GM12878 (cell line): ENCODE measurements around the gene PLEKHM2. TPM values are rescaled to one million over a fixed set of nuclear protein-coding genes. Genes with fewer than 3 reads are reported as not detected.

Experiments used
- ATAC-seq: fragments of 200-7000 bp; cut with Tn5 transposase; 3 replicates; pipeline ENCODE4 v1.9.1; 2020; ENCODE audit warnings: mild to moderate bottlenecking, moderate library complexity
- BruUV-seq: library from RNA; stranded (reverse); fragments of 400-500 nt; replicated peaks from 2 replicates; lab custom pipeline; 2021; lab: Mats Ljungman, UMichigan
- CTCF ChIA-PET: fragments of 300-600 bp; sonication (Branson Sonifier 250); formaldehyde crosslinking; extraction: SDS; loops from one replicate; lab custom pipeline; 2021; ENCODE audit warnings: inconsistent platforms; lab: Yijun Ruan, JAX
- POLR2A ChIA-PET: fragments of 350-600 bp; formaldehyde crosslinking; extraction: SDS; loops from one replicate; lab custom pipeline; 2021; ENCODE audit warnings: inconsistent platforms; lab: Charles Lee
- RAD21 ChIA-PET: fragments of 300-600 bp; sonication (Branson Sonifier 250); formaldehyde crosslinking; loops from one replicate; lab custom pipeline; 2023; ENCODE audit warnings: antibody characterized with exemption; ENCODE audit not compliant: unreplicated experiment; lab: Charles Lee
- SMC1A ChIA-PET: fragments of 300-600 bp; sonication (Branson Sonifier 250); formaldehyde crosslinking; loops from one replicate; lab custom pipeline; 2023; ENCODE audit not compliant: unreplicated experiment, uncharacterized antibody; lab: Charles Lee
- DNase-seq: peaks from one replicate; pipeline ENCODE4 v3.0.0-alpha.2; 2011; ENCODE audit warnings: low read depth, low spot score
- FAIRE-seq: peaks from 3 replicates; lab custom pipeline; 2011; peaks lifted over from hg19 to GRCh38; lab: Jason Lieb, UNC
- H2AFZ ChIP-seq: 2 replicates; pipeline ENCODE4 v1.6.0; 2011; ENCODE audit warnings: low read depth, low read length, control low read depth; ENCODE audit not compliant: control insufficient read depth
- H3K27ac ChIP-seq: 2 replicates; pipeline ENCODE4 v1.5.1; 2011; ENCODE audit warnings: control low read depth; ENCODE audit not compliant: control insufficient read depth, insufficient read depth
- H3K27me3 ChIP-seq, 2 experiments: replicated peaks in 1 of 2; 2 replicates each; pipeline versions ENCODE4 v1.6.0 to v1.6.1; 2011; ENCODE audit warnings: low read length in 1 of 2; ENCODE audit not compliant: control insufficient read depth in 2 of 2, insufficient read depth in 2 of 2
- H3K36me3 ChIP-seq, 2 experiments: 2 replicates each; pipeline ENCODE4 v1.5.1; 2011; ENCODE audit warnings: low read length in 1 of 2; ENCODE audit not compliant: control insufficient read depth in 2 of 2, insufficient read depth in 2 of 2
- H3K4me1 ChIP-seq: 2 replicates; pipeline ENCODE4 v1.6.1; 2011; ENCODE audit warnings: mild to moderate bottlenecking, low read length, moderate library complexity, mixed read lengths; ENCODE audit not compliant: control insufficient read depth, insufficient read depth
- H3K4me2 ChIP-seq: 2 replicates; pipeline ENCODE4 v1.6.0; 2011; ENCODE audit warnings: control low read depth; ENCODE audit not compliant: control insufficient read depth, insufficient read depth
- H3K4me3 ChIP-seq: fragments of 200-600 bp; sonication (generic); 2 replicates; pipeline ENCODE4 v1.5.1; 2016
- H3K79me2 ChIP-seq: 2 replicates; pipeline ENCODE4 v1.6.0; 2011; ENCODE audit warnings: low read length; ENCODE audit not compliant: control insufficient read depth, insufficient read depth
- H3K9ac ChIP-seq: 2 replicates; pipeline ENCODE4 v1.8.0; 2011; ENCODE audit warnings: low read length, control low read depth, mixed read lengths; ENCODE audit not compliant: control insufficient read depth, insufficient read depth
- H3K9me3 ChIP-seq: replicated peaks from 3 replicates; pipeline ENCODE4 v1.5.1; 2011; ENCODE audit warnings: mild to moderate bottlenecking, low read length; ENCODE audit not compliant: control insufficient read depth, insufficient read depth
- H4K20me1 ChIP-seq: 2 replicates; pipeline ENCODE4 v1.6.0; 2011; ENCODE audit not compliant: control insufficient read depth, insufficient read depth
- BHLHE40 ChIP-seq, 2 experiments: fragments of 450-650 bp in 1 of 2; IDR thresholded peaks; 2 replicates each; pipeline ENCODE4 v1.6.1; 2011 to 2017; ENCODE audit warnings: low read depth in 2 of 2, borderline replicate concordance in 1 of 2, improper control_type of control experiment in 1 of 2, low read length in 1 of 2, mild to moderate bottlenecking in 1 of 2
- EZH2 ChIP-seq: IDR thresholded peaks from 2 replicates; pipeline ENCODE4 v1.6.1; 2012; ENCODE audit warnings: low read depth, mild to moderate bottlenecking, control low read depth, inconsistent platforms, low read length, borderline replicate concordance; ENCODE audit not compliant: control insufficient read depth
- MEF2B ChIP-seq: fragments of 450-650 bp; IDR thresholded peaks from 2 replicates; pipeline ENCODE4 v1.6.1; 2018; ENCODE audit warnings: mild to moderate bottlenecking, moderate library complexity; ENCODE audit not compliant: partially characterized antibody, poor library complexity, severe bottlenecking
- RAD51 ChIP-seq: fragments of 450-650 bp; IDR thresholded peaks from 2 replicates; pipeline ENCODE4 v1.6.1; 2016; ENCODE audit warnings: moderate library complexity, mild to moderate bottlenecking, inconsistent platforms
- RUNX3 ChIP-seq: IDR thresholded peaks from 2 replicates; pipeline ENCODE4 v1.6.1; 2012; ENCODE audit warnings: low read length, inconsistent platforms
- SIX5 ChIP-seq: IDR thresholded peaks from 2 replicates; pipeline ENCODE4 v1.6.1; 2011; ENCODE audit warnings: mild to moderate bottlenecking, low read depth, low read length, moderate library complexity; ENCODE audit not compliant: severe bottlenecking
- ZNF217 ChIP-seq: fragments of 450-650 bp; IDR thresholded peaks from 2 replicates; pipeline ENCODE4 v1.6.1; 2017; ENCODE audit warnings: antibody characterized with exemption, mild to moderate bottlenecking
- WGBS: methylation state at CpG from one replicate; pipeline ENCODE4 v1.1.6; 2016; ENCODE audit warnings: low lambda C conversion rate; ENCODE audit not compliant: insufficient replicate concordance, insufficient coverage; ENCODE audit errors: missing lambda C conversion rate; 5-methylcytosine and 5-hydroxymethylcytosine counted together
- in situ Hi-C: fragments of 300-500 bp; cut with MboI; formaldehyde crosslinking; loops from 9 replicates; pipeline ENCODE4 v1.14.3; 2018; ENCODE audit warnings: mixed read lengths
- intact Hi-C: fragments of 100-400 bp; cut with micrococcal nuclease; formaldehyde crosslinking; loops from one replicate; pipeline ENCODE4 v1.14.2; 2022; ENCODE audit not compliant: unreplicated experiment
- polyA plus RNA-seq, 11 experiments: library from polyadenylated mRNA; depleted of rRNA in 4 of 11; unstranded in 6 of 11; stranded (reverse) in 5 of 11; fragments of >200 nt; fragmentation: Nextera tagmentation in 4 of 11; fragmentation: Illumina TruSeq in 1 of 11; extraction: Ambion mirVana in 4 of 11; extraction: Trizol in 1 of 11; gene quantifications; 1 replicate in 1 of 11; 2 replicates in 10 of 11; pipeline versions ENCODE4 v1.2.1 to v1.2.3, GENCODE V29; 2011 to 2016; ENCODE audit warnings: inconsistent platforms in 2 of 11, missing spikeins in 2 of 11, low read depth in 1 of 11
- total RNA-seq, 4 experiments: library from RNA; depleted of rRNA in 3 of 4; stranded (reverse); fragments of >200 nt in 3 of 4; fragmentation: Illumina TruSeq in 1 of 4; extraction: Trizol in 1 of 4; gene quantifications; 2 replicates each; pipeline versions ENCODE4 v1.2.1 to v1.2.3, GENCODE V29; 2013 to 2021

PLEKHM2 gene
- total and polyA plus RNA-seq, 10 of the 15 experiments (the other 5 are each of a cell fraction or from before 2014, with no cell fraction given), result 0.37 to 55.2 (median 19.3) TPM

- TF ChIP-seq RUNX3, result 0 out of 2 replicates have a peak, but pooled peaks have one; percentile 24
- no peak for TF ChIP-seq RAD51
- TF ChIP-seq EZH2, result no peak
Observed at GRCh38 chr1:15680561-15681348, 3.4 kb upstream of the PLEKHM2 start (continued).

GRCh38 chr1:15681349-15682292, 2.5 kb upstream of the PLEKHM2 start:
- H3K27ac ChIP-seq, result no peak overlapping the region
- no peaks in the 10 kb centered on the region for H3K27me3 ChIP-seq
- H4K20me1 ChIP-seq, result no peaks in the 10 kb centered on the region
- no peak for FAIRE-seq
- CTCF ChIA-PET, result interaction anchor here (0.6 to 1.7 kb wide), 5 partner anchors 16 to 180 kb away, joined by 3 to 5 read pairs (median 3); no protein-coding TSS in a partner anchor
- H3K4me2 ChIP-seq, result no peak overlapping the region
- POLR2A ChIA-PET, result interaction anchor here (0.8 to 1.2 kb wide), 3 partner anchors 9 to 65 kb away, joined by 3 to 5 read pairs (median 4); no protein-coding TSS in a partner anchor
- no peaks in the 10 kb centered on the region for H3K36me3 ChIP-seq
- H3K4me3 ChIP-seq, result no peak overlapping the region
- peaks cover 6% of the 10 kb centered on the region for H3K4me1 ChIP-seq
- H3K9me3 ChIP-seq, result no peaks in the 10 kb centered on the region; the same call in 2 of the 3 replicates
- no peak overlapping the region for H3K9ac ChIP-seq
- 48% methylated on average over 12 of the region's 12 CpGs for WGBS
- peak; percentile 38 for ATAC-seq
- peak overlapping the region; percentile 10; the same call in 1 of the 2 replicates for H2AFZ ChIP-seq
- H3K79me2 ChIP-seq, result peaks cover 27% of the 10 kb centered on the region
- TF ChIP-seq ZNF217, result 0 out of 2 replicates have a peak, but pooled peaks have one; percentile 32
- peak in 1 of 2 experiments; percentile 23; a peak in 1 of 4 replicates for TF ChIP-seq BHLHE40 (IDR thresholded peaks at IDR 0.05; ENCODE audit: borderline replicate concordance in 1 of 2, low read depth in 2 of 2, low read length in 1 of 2)
- TF ChIP-seq MEF2B, result peak; percentile 90
- TF ChIP-seq SIX5, result no peak
- in situ Hi-C loops (no loop called here), intact Hi-C loops (no loop called here)
- BruUV-seq, result no TSS peak
- RAD21 ChIA-PET, result interaction anchor here (0.8 to 4.6 kb wide), 2 partner anchors 10 to 15 kb away, joined by 3 to 22 read pairs; no protein-coding TSS in a partner anchor
- SMC1A ChIA-PET, result interaction anchor here (0.8 to 4.6 kb wide), 5 partner anchors 9 to 54 kb away, joined by 5 to 25 read pairs (median 7); no protein-coding TSS in a partner anchor
- no peak for DNase-seq
